H9 (cell line): ENCODE data around the gene UBE2L3. TPM values are rescaled to one million over a fixed set of nuclear protein-coding genes. Genes with fewer than 3 reads are reported as not detected.

ENCODE experiments used
- DNase-seq: peaks from one replicate; pipeline ENCODE4 v3.0.0-alpha.2; 2017
- H2AFZ ChIP-seq: one replicate; pipeline ENCODE4 v1.6.1; 2013; ENCODE audit warnings: mild to moderate bottlenecking, low read length, control low read depth, moderate library complexity
- H2AK5ac ChIP-seq: 2 replicates; pipeline ENCODE4 v1.6.1; 2013; ENCODE audit warnings: low read length, control low read depth, mixed read lengths; ENCODE audit not compliant: insufficient read length
- H2BK120ac ChIP-seq: one replicate; pipeline ENCODE4 v1.6.1; 2013; ENCODE audit warnings: low read depth, mild to moderate bottlenecking, low read length, control low read depth, inconsistent platforms; ENCODE audit not compliant: poor library complexity, severe bottlenecking
- H2BK12ac ChIP-seq: 2 replicates; pipeline ENCODE4 v1.6.1; 2013; ENCODE audit warnings: low read length, control low read depth, mixed read lengths, low read depth; ENCODE audit not compliant: insufficient read length
- H2BK15ac ChIP-seq: 2 replicates; pipeline ENCODE4 v1.6.1; 2013; ENCODE audit warnings: low read depth, low read length, control low read depth
- H2BK20ac ChIP-seq: one replicate; pipeline ENCODE4 v1.6.1; 2013; ENCODE audit warnings: low read depth, mild to moderate bottlenecking, low read length, control low read depth, inconsistent platforms; ENCODE audit not compliant: poor library complexity, severe bottlenecking
- H2BK5ac ChIP-seq: 2 replicates; pipeline ENCODE4 v1.6.1; 2013; ENCODE audit warnings: low read length, control low read depth, mixed read lengths; ENCODE audit not compliant: insufficient read length
- H3K14ac ChIP-seq: 2 replicates; pipeline ENCODE4 v1.6.1; 2013; ENCODE audit warnings: low read length, control low read depth; ENCODE audit not compliant: insufficient read depth
- H3K18ac ChIP-seq: 2 replicates; pipeline ENCODE4 v1.6.1; 2013; ENCODE audit warnings: low read depth, mild to moderate bottlenecking, mixed read lengths, low read length, control low read depth; ENCODE audit not compliant: insufficient read length
- H3K23ac ChIP-seq: 2 replicates; pipeline ENCODE4 v1.6.1; 2013; ENCODE audit warnings: low read length, control low read depth, mixed read lengths, low read depth; ENCODE audit not compliant: insufficient read length
- H3K23me2 ChIP-seq: 2 replicates; pipeline ENCODE4 v1.6.1; 2013; ENCODE audit warnings: low read depth, mild to moderate bottlenecking, mixed read lengths, low read length, control low read depth; ENCODE audit not compliant: insufficient read length, poor library complexity, severe bottlenecking
- H3K27ac ChIP-seq: 2 replicates; pipeline ENCODE4 v1.5.1; 2013; ENCODE audit warnings: low read length, control low read depth, mixed read lengths, low read depth; ENCODE audit not compliant: insufficient read length
- H3K27me3 ChIP-seq: 2 replicates; pipeline ENCODE4 v1.6.1; 2013; ENCODE audit warnings: low read length, control low read depth, inconsistent platforms; ENCODE audit not compliant: insufficient read depth
- H3K4ac ChIP-seq: 2 replicates; pipeline ENCODE4 v1.6.1; 2013; ENCODE audit warnings: low read depth, mild to moderate bottlenecking, control low read depth, inconsistent platforms, low read length, moderate library complexity
- H3K4me1 ChIP-seq: 2 replicates; pipeline ENCODE4 v1.6.1; 2013; ENCODE audit warnings: low read length, control low read depth, inconsistent platforms; ENCODE audit not compliant: insufficient read depth
- H3K4me2 ChIP-seq: 2 replicates; pipeline ENCODE4 v1.6.1; 2013; ENCODE audit warnings: low read length, control low read depth, mixed read lengths; ENCODE audit not compliant: insufficient read length, insufficient read depth
- H3K56ac ChIP-seq: 2 replicates; pipeline ENCODE4 v1.6.1; 2013; ENCODE audit warnings: low read depth, mild to moderate bottlenecking, mixed read lengths, low read length, control low read depth; ENCODE audit not compliant: insufficient read length
- H3K79me1 ChIP-seq: 2 replicates; pipeline ENCODE4 v1.6.1; 2013; ENCODE audit warnings: low read depth, mild to moderate bottlenecking, moderate library complexity, low read length, control low read depth, inconsistent platforms; ENCODE audit not compliant: insufficient read depth, poor library complexity, severe bottlenecking
- H3K79me2 ChIP-seq: 2 replicates; pipeline ENCODE4 v1.6.1; 2013; ENCODE audit warnings: low read length, control low read depth, inconsistent platforms; ENCODE audit not compliant: insufficient read depth
- H3K9ac ChIP-seq: 2 replicates; pipeline ENCODE4 v1.6.1; 2013; ENCODE audit warnings: low read length, control low read depth, mixed read lengths; ENCODE audit not compliant: insufficient read length; ENCODE audit errors: extremely low read depth
- H3K9me3 ChIP-seq: one replicate; pipeline ENCODE4 v1.6.1; 2013; ENCODE audit warnings: low read depth, low read length, inconsistent platforms; ENCODE audit not compliant: control insufficient read depth
- H3T11ph ChIP-seq: one replicate; pipeline ENCODE4 v1.6.1; 2013; ENCODE audit warnings: mild to moderate bottlenecking, low read length, control low read depth, inconsistent platforms
- H4K20me1 ChIP-seq: one replicate; pipeline ENCODE4 v1.6.1; 2013; ENCODE audit not compliant: control insufficient read depth, insufficient read length, insufficient read depth
- H4K5ac ChIP-seq: 2 replicates; pipeline ENCODE4 v1.6.1; 2013; ENCODE audit warnings: low read depth, mild to moderate bottlenecking, mixed read lengths, low read length, control low read depth; ENCODE audit not compliant: insufficient read length
- H4K8ac ChIP-seq: replicated peaks from 2 replicates; pipeline ENCODE4 v1.6.1; 2013; ENCODE audit warnings: low read length, control low read depth, mixed read lengths, low read depth; ENCODE audit not compliant: insufficient read length
- H4K91ac ChIP-seq: 2 replicates; pipeline ENCODE4 v1.6.1; 2013; ENCODE audit warnings: low read depth, mild to moderate bottlenecking, moderate library complexity, mixed read lengths, low read length, control low read depth; ENCODE audit not compliant: insufficient read length
- H3K27ac Mint-ChIP-seq, 3 experiments: 2 replicates in 2 of 3; 3 replicates in 1 of 3; pipeline ENCODE4 v1.8.0; 2020 to 2021; ENCODE audit warnings: mixed read lengths in 3 of 3, mild to moderate bottlenecking in 1 of 3, moderate library complexity in 1 of 3
- H3K27me3 Mint-ChIP-seq: 2 replicates; pipeline ENCODE4 v1.8.0; 2021; ENCODE audit warnings: low read depth, mild to moderate bottlenecking, moderate library complexity, mixed read lengths
- H3K36me3 Mint-ChIP-seq, 3 experiments: 2 replicates in 2 of 3; 3 replicates in 1 of 3; pipeline ENCODE4 v1.8.0; 2020 to 2021; ENCODE audit warnings: low read depth in 3 of 3, mixed read lengths in 3 of 3; ENCODE audit not compliant: insufficient read depth in 1 of 3
- H3K4me1 Mint-ChIP-seq, 2 experiments: 2 replicates each; pipeline ENCODE4 v1.8.0; 2020; ENCODE audit warnings: mixed read lengths in 2 of 2
- H3K4me3 Mint-ChIP-seq, 2 experiments: 2 replicates in 1 of 2; 3 replicates in 1 of 2; pipeline ENCODE4 v1.8.0; 2020 to 2021; ENCODE audit warnings: mild to moderate bottlenecking in 2 of 2, mixed read lengths in 2 of 2, moderate library complexity in 1 of 2
- H3K9me3 Mint-ChIP-seq, 2 experiments: 2 replicates in 1 of 2; 3 replicates in 1 of 2; pipeline ENCODE4 v1.8.0; 2020; ENCODE audit warnings: mild to moderate bottlenecking in 2 of 2, mixed read lengths in 2 of 2, moderate library complexity in 1 of 2
- CTCF ChIP-seq: fragments of 200-600 bp; sonication (generic); conservative IDR thresholded peaks from 3 replicates; pipeline ENCODE4 v1.8.0; 2021; ENCODE audit warnings: antibody characterized with exemption, mild to moderate bottlenecking
- WGBS: extraction: QIAGEN DNeasy Blood & Tissue Kit; methylation state at CpG from one replicate; pipeline ENCODE4 v1.1.7; 2013; ENCODE audit warnings: missing lambda C conversion rate, low lambda C conversion rate, mixed read lengths; ENCODE audit not compliant: insufficient read length; ENCODE audit errors: extremely low coverage; 5-methylcytosine and 5-hydroxymethylcytosine counted together
- total RNA-seq: library from RNA; stranded (reverse); gene quantifications from 2 replicates; pipeline ENCODE4 v1.2.1, GENCODE V29; 2021

Gene UBE2L3
- total RNA-seq, 1 experiment from 2014 or later, result 79.7 TPM

- Histone ChIP-seq H2BK20ac (no peak overlapping the region), H2AFZ (no peak overlapping the region), H2BK12ac (no peak overlapping the region), H3K9me3 (no peaks in the 10 kb centered on the region), H3T11ph (no peak overlapping the region), H3K4me1 (no peaks in the 10 kb centered on the region), H3K18ac (no peak overlapping the region), H4K8ac (no peak overlapping the region), H2BK5ac (no peak overlapping the region), H3K4me2 (no peak overlapping the region), H4K91ac (no peak overlapping the region), H2BK120ac (no peak overlapping the region), H3K9ac (no peak overlapping the region), H4K20me1 (no peaks in the 10 kb centered on the region), H3K27me3 (no peaks in the 10 kb centered on the region; the same call in 1 of the 2 replicates), H3K23ac (no peak overlapping the region), H2AK5ac (no peak overlapping the region), H4K5ac (no peak overlapping the region), H3K56ac (no peak overlapping the region), H3K14ac (no peak overlapping the region), H2BK15ac (no peak overlapping the region), H3K27ac (no peak overlapping the region), H3K4ac (no peak overlapping the region), H3K79me2 (no peaks in the 10 kb centered on the region), H3K79me1 (no peaks in the 10 kb centered on the region), H3K23me2 (peaks cover 5% of the 10 kb centered on the region)
- H3K4me1 Mint-ChIP-seq, result 0 out of 4 replicates have a peak, but pooled peaks cover 0 to 2% of the 10 kb centered on the region in 2 experiments
- no peak overlapping the region for H3K27ac Mint-ChIP-seq
- H3K27me3 Mint-ChIP-seq, result peaks cover 27% of the 10 kb centered on the region
- no CpG with 5 or more reads among the region's 4 CpGs for WGBS
- no peaks in the 10 kb centered on the region; a peak in 1 of 5 replicates for H3K9me3 Mint-ChIP-seq
- peaks cover 0 to 1% (median 0%) of the 10 kb centered on the region in 3 experiments; a peak in 3 of 7 replicates for H3K36me3 Mint-ChIP-seq
- DNase-seq, result no peak
- H3K4me3 Mint-ChIP-seq, result no peak overlapping the region; a peak in 1 of 5 replicates
- TF ChIP-seq CTCF, result no peak
Measured at GRCh38 chr22:21633481-21633880, 66.0 kb downstream of the UBE2L3 start.
